H7 (cell line): ENCODE results near the gene SRMS. TPM values are rescaled to one million over a fixed set of nuclear protein-coding genes. Genes with fewer than 3 reads are reported as not detected.
A peak's percentile ranks its signal among the peaks of the same experiment; 100 is the strongest.

ENCODE experiments used
- DNase-seq: peaks from one replicate; pipeline ENCODE4 v3.0.0; 2012
- H3K27me3 ChIP-seq: 2 replicates; pipeline ENCODE4 v1.6.0; 2011; ENCODE audit warnings: mild to moderate bottlenecking, low read length; ENCODE audit not compliant: control insufficient read depth, insufficient read depth
- H3K36me3 ChIP-seq: replicated peaks from 2 replicates; pipeline ENCODE4 v1.5.1; 2011; ENCODE audit warnings: low read length; ENCODE audit not compliant: control insufficient read depth, insufficient read depth
- H3K4me3 ChIP-seq: 2 replicates; pipeline ENCODE4 v1.5.1; 2011; ENCODE audit warnings: low read depth, mild to moderate bottlenecking, control low read depth, low read length, moderate library complexity; ENCODE audit not compliant: insufficient read depth
- total RNA-seq: library from RNA; depleted of rRNA; stranded (reverse); fragments of >200 nt; shearing (Covaris generic); gene quantifications from 2 replicates; pipeline ENCODE4 v1.2.3, GENCODE V29; 2014

SRMS gene
- total RNA-seq, 1 experiment from 2014 or later = 0.21 TPM

DNA sequence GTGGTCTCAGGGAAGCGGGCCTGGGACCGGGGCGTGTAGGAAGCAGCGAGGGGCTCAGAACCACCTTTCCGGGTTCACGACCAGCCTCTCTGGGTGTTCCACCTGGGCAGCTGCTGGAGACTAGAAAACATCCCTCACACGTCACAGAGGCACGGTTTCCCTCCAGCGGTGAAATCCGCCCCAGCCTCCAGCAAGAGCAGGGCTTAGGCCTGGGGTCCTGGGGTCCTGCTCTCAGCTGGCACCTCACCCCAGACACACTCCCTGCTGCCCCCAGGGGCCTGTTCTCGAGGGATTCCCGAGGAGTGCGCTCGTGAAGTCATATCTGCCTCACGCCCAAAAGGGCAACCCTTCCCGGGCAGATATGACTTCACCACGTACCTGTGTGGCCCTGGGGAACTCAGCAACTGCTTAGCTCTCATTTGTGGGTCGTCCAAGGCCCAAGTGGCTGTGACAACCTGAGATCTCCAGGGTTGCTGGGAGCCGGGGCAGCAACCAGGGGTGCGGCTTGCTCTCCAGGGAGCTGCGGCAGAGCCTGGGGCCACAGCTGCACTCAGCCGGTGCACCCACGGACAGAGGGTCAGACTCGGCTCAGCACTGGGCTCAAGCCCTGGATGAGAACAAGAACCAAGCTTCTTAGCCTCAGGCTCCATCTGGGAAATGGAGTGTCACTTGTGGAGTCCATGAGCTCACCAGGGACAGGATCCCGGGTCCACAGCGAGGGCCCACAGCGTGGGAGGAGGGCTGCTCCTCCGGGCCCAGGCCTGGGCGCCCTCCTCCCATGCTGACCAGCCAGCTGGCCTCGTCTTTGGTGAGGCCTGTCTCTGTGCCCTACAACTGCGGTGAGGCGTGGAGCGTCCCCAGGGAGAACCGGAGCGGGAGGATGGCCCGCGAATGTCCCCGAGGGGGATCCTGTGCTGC is 7.1 kb upstream of the SRMS start:
- Histone ChIP-seq H3K4me3 (peak overlapping the region; percentile 74), H3K36me3 (no peaks in the 10 kb centered on the region), H3K27me3 (peaks cover 3% of the 10 kb centered on the region)
- peak; percentile 77 for DNase-seq

DNA sequence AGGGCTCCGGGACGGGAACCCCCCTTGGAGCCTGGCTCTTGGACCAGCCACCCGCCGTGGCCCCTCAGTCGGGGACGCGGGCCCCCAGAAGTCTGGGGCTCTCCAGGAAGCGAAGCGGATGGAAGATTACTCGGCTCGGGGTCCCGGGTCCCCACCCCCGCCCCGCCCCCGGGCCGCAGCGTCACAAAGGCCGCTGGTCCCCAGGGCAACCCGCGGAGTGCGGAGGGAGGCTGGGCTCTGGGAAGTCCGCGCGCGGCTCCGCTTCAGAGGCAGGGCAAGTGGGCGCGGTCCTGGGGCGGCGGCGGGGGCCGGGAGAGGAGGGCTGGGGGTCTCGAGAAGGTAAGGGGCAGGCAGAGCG is 6.4 kb upstream of the SRMS start, which contains the start of gene FNDC11:
Gene FNDC11 (plus strand): TSS at position 227 of the 358 bp plus-strand sequence. CDS start 1,505 bp downstream, outside the sequence.
- peak within 1 kb of the TSS; percentile 74 for H3K4me3 ChIP-seq
- no peaks in the 10 kb centered on the region for H3K36me3 ChIP-seq
- peaks cover 3% of the 10 kb centered on the region for H3K27me3 ChIP-seq
- DNase-seq = peak; percentile 94

DNA sequence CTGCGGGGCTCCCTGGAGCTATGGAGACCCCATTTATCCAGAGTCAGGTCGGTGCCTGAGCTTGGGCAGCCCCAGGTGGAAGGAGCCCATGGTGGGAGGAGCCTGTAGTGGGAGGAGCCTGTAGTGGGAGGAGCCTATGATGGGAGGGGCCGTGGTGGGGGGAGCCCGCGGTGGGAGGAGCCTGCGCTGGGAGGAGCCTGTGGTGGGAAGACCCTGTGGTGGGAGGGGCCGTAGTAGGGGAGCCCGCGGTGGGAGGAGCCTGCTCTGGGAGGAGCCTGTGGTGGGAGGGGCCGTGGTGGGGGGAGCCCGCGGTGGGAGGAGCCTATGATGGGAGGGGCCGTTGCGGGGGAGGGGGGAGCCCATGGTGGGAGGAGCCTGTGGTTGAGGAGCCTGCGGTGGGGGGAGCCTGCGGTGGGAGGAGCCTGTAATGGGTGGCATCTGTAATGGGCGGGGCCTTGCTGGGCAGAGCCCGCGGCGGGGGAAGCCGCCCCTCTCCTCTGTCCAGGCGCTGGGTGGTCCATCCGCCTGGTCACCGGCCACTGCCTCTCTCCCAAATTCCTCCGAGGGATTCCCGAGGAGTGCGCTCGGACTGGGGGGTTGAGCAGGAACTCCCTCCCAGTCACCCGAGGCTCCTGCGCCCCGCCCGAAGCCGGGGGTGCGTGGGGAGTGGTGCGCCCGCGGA is 5.8 kb upstream of the SRMS start:
- H3K4me3 ChIP-seq = peak overlapping the region; percentile 74
- peak; percentile 99 for DNase-seq
- peaks cover 3% of the 10 kb centered on the region for H3K27me3 ChIP-seq
- H3K36me3 ChIP-seq = no peaks in the 10 kb centered on the region

DNA sequence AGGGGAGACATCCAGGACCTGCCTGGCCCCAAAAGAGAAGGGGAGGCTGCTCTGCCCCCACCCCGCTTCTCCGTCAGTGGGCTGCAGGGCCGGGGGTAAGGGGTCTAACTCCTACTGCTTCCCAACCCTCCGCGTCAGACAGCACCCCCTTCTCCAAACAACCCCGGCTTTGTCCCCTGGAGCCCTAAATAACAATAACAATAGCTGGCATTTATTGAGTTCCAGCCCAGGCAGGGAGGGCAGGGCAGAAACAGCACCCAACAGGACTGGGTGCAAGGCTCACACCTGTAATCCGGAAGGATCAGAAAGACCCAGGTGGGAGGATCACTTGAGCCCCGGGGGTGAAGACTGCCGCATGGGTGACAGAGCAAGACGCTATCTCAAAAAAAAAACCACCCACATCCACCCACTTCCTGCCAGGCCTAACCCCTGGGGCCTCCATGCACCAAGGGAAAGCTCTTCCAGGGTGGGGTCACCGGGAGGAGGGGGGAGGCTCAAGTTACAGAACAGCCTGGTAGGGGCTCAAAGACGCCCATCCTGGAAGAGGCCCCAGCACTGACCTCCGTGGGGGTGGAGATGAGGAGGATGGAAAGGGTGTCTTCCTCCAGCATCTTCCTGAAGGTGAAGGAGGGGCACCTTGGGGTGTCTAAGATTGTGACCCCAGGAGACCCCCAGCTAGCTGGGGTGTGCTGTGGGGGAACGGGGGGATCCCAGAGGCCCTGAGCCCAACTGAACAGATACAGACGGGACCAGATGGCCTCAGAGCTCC is 5.1 kb upstream of the SRMS start:
- peak overlapping the region; percentile 19; the same call in 1 of the 2 replicates for H3K4me3 ChIP-seq
- no peak for DNase-seq
- no peaks in the 10 kb centered on the region for H3K36me3 ChIP-seq
- H3K27me3 ChIP-seq = peaks cover 3% of the 10 kb centered on the region

DNA sequence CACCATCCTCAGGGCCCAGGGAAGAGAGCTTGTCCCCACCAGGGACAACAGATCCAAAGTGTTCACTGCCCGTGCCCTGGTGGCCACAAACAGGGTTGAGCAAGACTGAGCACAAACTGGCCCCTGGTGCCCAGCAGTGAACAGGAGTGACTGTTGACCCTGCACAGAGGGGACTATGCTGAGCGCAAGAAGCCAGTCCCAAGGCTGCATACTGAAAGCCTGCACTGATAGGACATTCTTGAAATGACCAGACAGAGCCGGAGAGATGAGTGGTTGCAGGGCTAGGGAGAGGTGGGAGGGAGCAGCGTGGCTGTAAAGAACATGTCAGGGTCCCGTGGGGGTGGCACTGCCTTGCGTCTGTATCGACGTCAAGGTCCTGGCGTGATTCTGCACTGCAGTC is 3.5 kb upstream of the SRMS start:
- Histone ChIP-seq H3K27me3 (peaks cover 3% of the 10 kb centered on the region), H3K36me3 (no peaks in the 10 kb centered on the region), H3K4me3 (no peak overlapping the region)
- DNase-seq = no peak

DNA sequence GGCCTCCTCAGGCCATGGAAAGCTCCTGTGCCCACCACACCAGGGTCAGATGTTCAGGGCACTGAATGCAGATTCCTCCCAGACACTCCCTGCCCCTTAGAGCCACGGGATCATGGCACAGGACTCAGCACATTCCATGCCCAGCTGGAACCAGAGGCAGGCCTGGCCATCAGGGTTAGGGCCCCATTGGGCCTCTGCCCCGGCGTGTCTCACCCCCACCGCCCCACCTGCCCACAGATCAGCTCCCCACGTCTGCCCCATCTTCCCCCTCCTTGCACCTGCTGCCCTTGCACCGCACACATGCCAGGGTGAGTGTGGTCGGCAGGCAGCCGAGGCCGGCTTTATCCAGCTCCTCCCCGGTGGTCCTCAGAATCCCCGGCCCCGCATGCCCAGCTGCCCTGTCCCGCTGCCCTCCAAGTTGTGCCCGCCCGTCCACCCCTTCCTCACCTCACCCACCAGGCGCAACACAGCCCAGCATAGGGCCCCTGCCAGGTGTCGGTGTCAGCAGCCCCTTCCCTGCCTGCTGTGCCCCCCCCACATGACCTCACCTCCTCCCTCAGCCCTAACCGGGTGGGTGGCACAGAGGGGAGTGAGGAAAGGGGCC is 2.2 kb upstream of the SRMS start:
- no peaks in the 10 kb centered on the region for H3K36me3 ChIP-seq
- DNase-seq = no peak

DNA sequence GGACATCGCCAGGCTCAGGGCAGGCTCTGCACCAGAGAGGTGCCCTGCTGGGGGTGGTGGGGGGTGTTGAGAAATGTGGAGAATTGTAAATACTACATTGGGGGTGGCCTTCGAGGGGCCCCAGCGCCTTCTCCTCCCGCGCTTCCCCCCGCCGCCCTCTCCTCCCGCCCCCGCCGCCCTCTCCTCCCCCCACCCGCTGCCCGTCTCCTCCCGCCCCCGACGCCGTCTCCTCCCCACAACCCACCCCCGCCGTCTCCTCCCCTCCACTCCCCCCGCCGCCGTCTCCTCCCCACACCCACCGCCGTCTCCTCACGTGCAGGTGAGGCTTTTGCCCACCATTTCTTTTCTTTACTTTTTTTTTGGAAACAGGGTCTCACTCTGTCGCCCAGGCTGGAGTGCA is 1.5 kb upstream of the SRMS start:
- H3K4me3 ChIP-seq = no peak overlapping the region
- no peaks in the 10 kb centered on the region for H3K27me3 ChIP-seq
- DNase-seq = no peak
- H3K36me3 ChIP-seq = no peaks in the 10 kb centered on the region

More for the DNA sequence above, 2.2 kb upstream of the SRMS start:
- Histone ChIP-seq H3K4me3 (no peak overlapping the region), H3K27me3 (peaks cover 3% of the 10 kb centered on the region)

DNA sequence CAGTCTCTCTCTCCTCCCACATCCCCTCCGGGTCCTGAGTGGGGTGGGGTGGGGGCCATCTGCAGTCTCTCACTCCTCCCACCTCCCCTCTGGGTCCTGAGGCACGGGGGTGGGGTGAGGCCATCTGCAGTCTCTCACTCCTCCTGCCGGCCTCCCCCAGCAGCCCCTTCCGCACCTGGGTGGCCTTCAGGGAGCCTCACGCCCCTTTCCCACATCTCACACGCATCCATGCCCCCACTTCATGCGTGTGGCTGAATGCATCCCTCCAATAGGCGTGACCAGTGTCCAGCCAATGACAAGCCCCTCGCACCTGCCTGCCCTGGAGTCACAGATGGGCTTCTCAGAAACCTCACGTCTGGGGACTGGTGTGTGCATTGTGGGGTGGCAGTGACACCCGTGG is 993 bp upstream of the SRMS start:
- Histone ChIP-seq H3K27me3 (no peaks in the 10 kb centered on the region), H3K4me3 (no peak overlapping the region), H3K36me3 (no peaks in the 10 kb centered on the region)
- DNase-seq = no peak

DNA sequence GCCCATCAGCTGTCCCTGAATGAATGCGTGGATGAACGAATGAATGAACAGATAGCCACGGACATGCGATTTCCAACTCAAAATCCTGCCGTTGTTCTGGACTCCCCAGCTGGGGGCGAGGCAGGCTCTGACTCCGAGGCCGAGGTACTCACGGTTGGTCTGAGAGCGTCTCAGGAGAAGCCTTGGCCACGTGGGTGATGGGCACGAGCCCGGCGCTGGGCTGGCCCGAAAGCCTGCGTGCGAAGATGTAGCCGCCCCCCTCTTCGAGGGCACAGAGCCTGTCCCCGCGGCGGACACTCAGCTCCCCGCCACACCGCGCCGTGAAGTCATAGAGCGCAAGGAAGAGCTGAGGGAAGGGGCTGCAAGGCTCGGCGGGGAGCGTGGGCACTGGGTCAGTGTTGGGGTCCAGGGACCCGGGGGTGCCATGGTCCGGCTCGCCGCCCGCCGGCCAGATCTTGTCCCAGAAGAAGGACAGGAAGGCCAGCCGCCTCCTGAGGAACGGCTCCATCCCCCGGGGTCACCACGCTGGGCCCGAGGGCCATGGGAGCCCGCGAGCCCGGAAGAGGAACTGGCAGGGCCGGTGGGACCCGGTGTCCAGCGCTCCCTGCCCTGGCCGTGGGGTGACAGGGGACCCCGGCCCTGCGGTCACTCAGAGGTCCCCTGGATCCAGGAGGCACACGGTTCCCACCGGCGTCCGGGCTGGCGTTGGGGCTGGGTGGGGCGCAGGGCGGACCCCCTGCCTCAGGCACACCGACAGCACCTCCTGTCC is 409 bp downstream of the SRMS start:
- DNase-seq = no peak
- H3K36me3 ChIP-seq = no peaks in the 10 kb centered on the region
- H3K4me3 ChIP-seq = no peak overlapping the region
- no peaks in the 10 kb centered on the region for H3K27me3 ChIP-seq

DNA sequence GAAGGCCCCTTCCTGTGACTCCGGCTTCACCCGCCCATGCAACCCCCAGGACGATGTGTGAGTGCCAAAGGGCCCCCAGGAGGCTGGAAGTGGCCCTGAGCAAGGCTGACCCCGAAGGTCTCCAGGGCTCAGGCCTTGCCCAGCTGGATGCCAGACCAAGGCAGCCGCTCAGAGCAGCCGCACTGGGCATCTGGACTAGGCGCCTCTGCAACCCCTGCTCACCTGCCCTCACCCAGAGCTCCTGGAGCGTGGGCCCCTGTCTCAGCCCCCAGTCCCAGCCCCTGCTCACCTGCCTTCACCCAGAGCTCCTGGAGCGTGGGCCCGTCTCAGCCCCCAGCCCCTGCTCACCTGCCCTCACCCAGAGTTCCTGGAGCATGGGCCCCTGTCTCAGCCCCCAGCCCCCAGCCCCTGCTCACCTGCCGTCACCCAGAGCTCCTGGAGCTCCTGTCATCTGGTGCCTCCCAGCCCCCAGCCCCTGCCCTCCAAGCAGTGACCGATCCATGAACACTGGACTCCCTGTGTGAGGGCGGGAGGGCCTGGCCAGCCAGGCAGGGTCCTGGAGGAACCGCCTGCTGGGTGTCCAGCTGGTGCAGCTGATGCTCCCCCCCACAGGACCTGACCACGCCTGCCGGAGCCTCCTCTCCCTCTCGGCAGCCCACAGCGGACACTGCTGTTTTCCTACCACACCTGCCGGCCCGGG is 1.1 kb downstream of the SRMS start:
- no peaks in the 10 kb centered on the region for H3K27me3 ChIP-seq
- H3K36me3 ChIP-seq = no peaks in the 10 kb centered on the region
- DNase-seq = no peak
- H3K4me3 ChIP-seq = no peak overlapping the region

DNA sequence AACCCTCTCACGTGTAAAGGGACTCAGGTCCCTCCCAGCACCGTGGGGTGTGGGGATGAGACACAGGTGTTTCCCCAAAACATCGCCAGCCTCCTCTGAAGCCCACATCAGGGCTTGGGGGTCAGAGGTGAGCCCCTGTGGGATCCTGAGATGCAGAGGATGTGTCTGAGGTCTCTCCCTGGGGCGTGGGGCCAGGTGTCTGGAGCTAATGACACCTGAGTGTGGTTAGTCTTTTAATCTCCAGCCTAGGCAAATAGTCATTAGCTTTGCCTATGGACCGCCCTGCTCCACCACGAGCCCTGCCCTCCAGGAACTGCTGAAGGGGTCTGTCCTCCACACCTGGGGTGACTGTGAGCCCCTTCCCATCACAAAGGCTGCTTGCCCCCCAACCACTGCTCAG is 1.7 kb downstream of the SRMS start:
- no peak overlapping the region for H3K4me3 ChIP-seq
- no peaks in the 10 kb centered on the region for H3K27me3 ChIP-seq
- H3K36me3 ChIP-seq = no peaks in the 10 kb centered on the region
- no peak for DNase-seq

DNA sequence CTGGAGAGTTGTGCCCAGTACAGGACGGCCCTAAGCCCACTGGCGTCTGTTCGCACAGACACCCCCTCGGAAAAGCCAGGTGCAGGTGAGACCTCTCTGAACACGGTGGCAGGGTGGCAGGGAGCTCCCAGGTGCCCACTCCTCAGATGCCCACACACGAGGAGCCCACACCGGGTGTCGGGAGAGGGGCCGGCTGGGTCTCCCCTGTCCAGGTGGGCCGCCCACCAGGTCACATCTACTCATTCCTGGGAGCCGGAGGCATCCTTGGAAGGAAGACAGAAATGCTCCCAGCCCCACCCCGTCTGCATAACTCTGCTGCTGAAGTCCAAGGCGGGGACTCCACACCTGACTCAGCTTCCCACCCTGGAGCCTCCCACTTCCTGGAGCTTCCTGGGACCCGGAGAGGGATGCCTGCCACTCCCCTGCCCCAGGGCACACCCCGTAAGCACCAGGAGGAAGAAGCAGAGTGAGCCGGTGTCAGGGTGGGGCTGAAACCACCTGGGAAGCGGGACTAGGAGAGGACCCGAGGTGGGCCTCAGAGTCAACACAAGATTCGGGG is 2.5 kb downstream of the SRMS start:
- Histone ChIP-seq H3K4me3 (no peak overlapping the region), H3K27me3 (no peaks in the 10 kb centered on the region), H3K36me3 (no peaks in the 10 kb centered on the region)
- DNase-seq = no peak
